Measurements from ENCODE around the gene TMIGD1. TPM values are rescaled to one million over a fixed set of nuclear protein-coding genes. Genes with fewer than 3 reads are reported as not detected.

TMIGD1 gene
- total and polyA plus RNA-seq, 2 experiments from 2014 or later: not detected

DNA sequence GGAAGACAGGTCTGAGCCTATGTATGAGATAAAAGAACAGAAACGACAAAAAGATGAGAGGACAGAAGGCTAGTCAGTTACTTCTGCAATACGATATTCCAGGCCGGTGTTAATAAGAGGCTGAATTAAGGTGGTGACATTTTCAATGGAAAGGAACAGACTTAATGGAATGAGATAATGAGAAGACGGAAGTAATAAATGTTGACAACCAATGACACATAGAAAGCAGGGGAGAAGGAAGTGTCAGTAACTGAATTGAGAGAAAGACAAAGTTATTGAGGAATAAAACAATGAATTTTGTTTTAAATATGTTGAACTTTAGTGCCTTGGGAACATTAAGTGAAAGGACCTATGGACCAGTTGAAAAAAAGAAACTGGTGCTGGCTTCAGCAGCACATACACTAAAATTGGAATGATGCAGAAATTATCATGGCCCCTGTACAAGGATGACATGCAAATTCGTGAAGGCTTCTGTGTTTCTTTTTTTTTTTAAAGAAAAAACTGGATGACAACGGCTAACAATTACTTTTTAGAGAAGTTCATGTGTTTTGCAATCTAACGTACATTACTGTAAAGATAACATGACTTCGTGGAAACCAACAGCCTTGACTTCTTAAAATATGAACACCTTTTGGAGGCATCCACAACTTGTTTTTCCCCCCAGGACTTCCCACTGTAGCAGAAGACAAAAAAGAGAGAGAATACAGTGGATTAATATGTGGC, 26.4 kb upstream of the TMIGD1 start:
- no peak for TF ChIP-seq ZNF331 (CRISPR knock-in tag; IDR thresholded peaks at IDR 0.05; ENCODE audit: low read depth)
- no peak for TF ChIP-seq STAT1 (IDR thresholded peaks at IDR 0.05; ENCODE audit: unreplicated experiment)
- TF ChIP-seq, protein P1, sequence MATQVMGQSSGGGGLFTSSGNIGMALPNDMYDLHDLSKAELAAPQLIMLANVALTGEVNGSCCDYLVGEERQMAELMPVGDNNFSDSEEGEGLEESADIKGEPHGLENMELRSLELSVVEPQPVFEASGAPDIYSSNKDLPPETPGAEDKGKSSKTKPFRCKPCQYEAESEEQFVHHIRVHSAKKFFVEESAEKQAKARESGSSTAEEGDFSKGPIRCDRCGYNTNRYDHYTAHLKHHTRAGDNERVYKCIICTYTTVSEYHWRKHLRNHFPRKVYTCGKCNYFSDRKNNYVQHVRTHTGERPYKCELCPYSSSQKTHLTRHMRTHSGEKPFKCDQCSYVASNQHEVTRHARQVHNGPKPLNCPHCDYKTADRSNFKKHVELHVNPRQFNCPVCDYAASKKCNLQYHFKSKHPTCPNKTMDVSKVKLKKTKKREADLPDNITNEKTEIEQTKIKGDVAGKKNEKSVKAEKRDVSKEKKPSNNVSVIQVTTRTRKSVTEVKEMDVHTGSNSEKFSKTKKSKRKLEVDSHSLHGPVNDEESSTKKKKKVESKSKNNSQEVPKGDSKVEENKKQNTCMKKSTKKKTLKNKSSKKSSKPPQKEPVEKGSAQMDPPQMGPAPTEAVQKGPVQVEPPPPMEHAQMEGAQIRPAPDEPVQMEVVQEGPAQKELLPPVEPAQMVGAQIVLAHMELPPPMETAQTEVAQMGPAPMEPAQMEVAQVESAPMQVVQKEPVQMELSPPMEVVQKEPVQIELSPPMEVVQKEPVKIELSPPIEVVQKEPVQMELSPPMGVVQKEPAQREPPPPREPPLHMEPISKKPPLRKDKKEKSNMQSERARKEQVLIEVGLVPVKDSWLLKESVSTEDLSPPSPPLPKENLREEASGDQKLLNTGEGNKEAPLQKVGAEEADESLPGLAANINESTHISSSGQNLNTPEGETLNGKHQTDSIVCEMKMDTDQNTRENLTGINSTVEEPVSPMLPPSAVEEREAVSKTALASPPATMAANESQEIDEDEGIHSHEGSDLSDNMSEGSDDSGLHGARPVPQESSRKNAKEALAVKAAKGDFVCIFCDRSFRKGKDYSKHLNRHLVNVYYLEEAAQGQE (IDR thresholded peaks at IDR 0.05; ENCODE audit: unreplicated experiment): no peak
- no peak for TF ChIP-seq CREB1 (CRISPR knock-in tag; IDR thresholded peaks at IDR 0.05; ENCODE audit: low read depth)
- Mint-ChIP-seq H3K27ac (no peak overlapping the region), H3K27me3 (ENCODE audit: insufficient read depth, low read depth, poor library complexity) (peaks cover under 1% of the 10 kb centered on the region), H3K9me3 (peaks cover 9% of the 10 kb centered on the region; the same call in 1 of the 3 replicates), H3K36me3 (ENCODE audit: low read depth) (no peaks in the 10 kb centered on the region), H3K4me3 (no peak overlapping the region), H3K4me1 (peaks cover 4% of the 10 kb centered on the region)
- H3K4me1 ChIP-seq (ENCODE audit: insufficient read depth): peaks cover 5% of the 10 kb centered on the region
- ATAC-seq (no peak), DNase-seq (ENCODE audit: low spot score) (no peak)
- H4K20me1 ChIP-seq (replicated peaks; ENCODE audit: insufficient read depth): no peaks in the 10 kb centered on the region
- no peak overlapping the region for H3K27ac ChIP-seq (ENCODE audit: low read depth)
- no peaks in the 10 kb centered on the region for H3K79me2 ChIP-seq (replicated peaks; ENCODE audit: insufficient read depth)
- H3K4me3 ChIP-seq: no peak overlapping the region
- H2AFZ ChIP-seq: no peak overlapping the region
- H3K27me3 ChIP-seq (ENCODE audit: insufficient read depth): no peaks in the 10 kb centered on the region
- H3F3A ChIP-seq (replicated peaks; ENCODE audit: low read depth): no peaks in the 10 kb centered on the region
- no peaks in the 10 kb centered on the region; the same call in 1 of the 2 replicates for H3K9me2 ChIP-seq (ENCODE audit: insufficient read depth)
- H3K36me3 ChIP-seq (ENCODE audit: insufficient read depth): no peaks in the 10 kb centered on the region; the same call in 1 of the 2 replicates
- no peak overlapping the region for H3K4me2 ChIP-seq

DNA sequence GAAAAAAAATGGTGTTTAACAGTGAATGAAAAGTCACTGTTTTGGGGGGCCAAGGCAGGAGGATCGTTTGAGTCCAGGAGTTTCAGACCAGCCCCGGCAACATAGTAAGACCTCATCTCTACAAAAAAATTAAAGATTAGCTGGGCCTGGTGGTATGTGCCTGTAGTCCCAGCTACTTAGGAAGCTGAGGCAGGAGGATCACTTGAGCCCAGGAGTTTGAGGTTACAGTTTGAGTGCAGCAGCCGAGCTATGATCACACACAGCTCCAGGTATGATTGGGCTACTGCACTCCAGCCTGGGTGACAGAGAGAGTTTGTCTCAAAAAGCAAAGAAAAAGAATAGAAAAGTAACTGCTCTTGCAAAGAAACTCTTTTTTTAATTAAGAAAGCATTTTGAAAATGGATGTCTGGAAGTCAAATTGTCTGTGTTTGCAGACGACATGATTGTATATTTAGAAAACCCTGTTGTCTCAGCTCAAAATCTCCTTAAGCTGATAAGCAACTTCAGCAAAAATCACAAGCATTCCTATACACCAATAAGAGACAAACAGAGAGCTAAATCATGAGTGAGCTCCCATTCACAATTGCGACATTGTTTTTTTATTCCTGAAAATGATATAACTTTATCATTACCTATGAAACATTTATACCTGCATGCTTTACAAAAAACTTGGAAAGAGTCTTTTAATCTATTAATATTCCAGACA, 24.4 kb upstream of the TMIGD1 start:
- no peak for ATAC-seq
- H3K9me2 ChIP-seq (ENCODE audit: insufficient read depth): no peaks in the 10 kb centered on the region; the same call in none of the 2 replicates
- H4K20me1 ChIP-seq (replicated peaks; ENCODE audit: insufficient read depth): no peaks in the 10 kb centered on the region
- H3K4me1 ChIP-seq (ENCODE audit: insufficient read depth): peaks cover 5% of the 10 kb centered on the region
- H3F3A ChIP-seq (replicated peaks; ENCODE audit: low read depth): no peaks in the 10 kb centered on the region
- H3K27me3 Mint-ChIP-seq (ENCODE audit: insufficient read depth, low read depth, poor library complexity): no peaks in the 10 kb centered on the region
- no peak overlapping the region for H3K27ac ChIP-seq (ENCODE audit: low read depth)
- peaks cover 9% of the 10 kb centered on the region; the same call in 1 of the 3 replicates for H3K9me3 Mint-ChIP-seq
- no peaks in the 10 kb centered on the region for H3K27me3 ChIP-seq (ENCODE audit: insufficient read depth)
- H3K4me2 ChIP-seq: no peak overlapping the region
- DNase-seq (ENCODE audit: low spot score): no peak
- no peak overlapping the region for H3K4me3 Mint-ChIP-seq
- peaks cover 7% of the 10 kb centered on the region for H3K4me1 Mint-ChIP-seq
- no peaks in the 10 kb centered on the region for H3K36me3 Mint-ChIP-seq (ENCODE audit: low read depth)
- no peaks in the 10 kb centered on the region; the same call in 1 of the 2 replicates for H3K36me3 ChIP-seq (ENCODE audit: insufficient read depth)
- no peak overlapping the region for H3K27ac Mint-ChIP-seq
- H3K79me2 ChIP-seq (replicated peaks; ENCODE audit: insufficient read depth): no peaks in the 10 kb centered on the region
- H3K4me3 ChIP-seq: no peak overlapping the region
- H2AFZ ChIP-seq: no peak overlapping the region
- TF ChIP-seq STAT1 (IDR thresholded peaks at IDR 0.05; ENCODE audit: unreplicated experiment) (no peak), EZH2phosphoT487 (IDR thresholded peaks at IDR 0.05; ENCODE audit: unreplicated experiment) (no peak), POLR2AphosphoS5 (IDR thresholded peaks at IDR 0.05; ENCODE audit: low read depth) (no peak)
- TF ChIP-seq, protein P2, sequence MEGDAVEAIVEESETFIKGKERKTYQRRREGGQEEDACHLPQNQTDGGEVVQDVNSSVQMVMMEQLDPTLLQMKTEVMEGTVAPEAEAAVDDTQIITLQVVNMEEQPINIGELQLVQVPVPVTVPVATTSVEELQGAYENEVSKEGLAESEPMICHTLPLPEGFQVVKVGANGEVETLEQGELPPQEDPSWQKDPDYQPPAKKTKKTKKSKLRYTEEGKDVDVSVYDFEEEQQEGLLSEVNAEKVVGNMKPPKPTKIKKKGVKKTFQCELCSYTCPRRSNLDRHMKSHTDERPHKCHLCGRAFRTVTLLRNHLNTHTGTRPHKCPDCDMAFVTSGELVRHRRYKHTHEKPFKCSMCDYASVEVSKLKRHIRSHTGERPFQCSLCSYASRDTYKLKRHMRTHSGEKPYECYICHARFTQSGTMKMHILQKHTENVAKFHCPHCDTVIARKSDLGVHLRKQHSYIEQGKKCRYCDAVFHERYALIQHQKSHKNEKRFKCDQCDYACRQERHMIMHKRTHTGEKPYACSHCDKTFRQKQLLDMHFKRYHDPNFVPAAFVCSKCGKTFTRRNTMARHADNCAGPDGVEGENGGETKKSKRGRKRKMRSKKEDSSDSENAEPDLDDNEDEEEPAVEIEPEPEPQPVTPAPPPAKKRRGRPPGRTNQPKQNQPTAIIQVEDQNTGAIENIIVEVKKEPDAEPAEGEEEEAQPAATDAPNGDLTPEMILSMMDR (conservative IDR thresholded peaks at IDR 0.05; ENCODE audit: low read depth in 2 of 2): no peak
- TF ChIP-seq, protein P3, sequence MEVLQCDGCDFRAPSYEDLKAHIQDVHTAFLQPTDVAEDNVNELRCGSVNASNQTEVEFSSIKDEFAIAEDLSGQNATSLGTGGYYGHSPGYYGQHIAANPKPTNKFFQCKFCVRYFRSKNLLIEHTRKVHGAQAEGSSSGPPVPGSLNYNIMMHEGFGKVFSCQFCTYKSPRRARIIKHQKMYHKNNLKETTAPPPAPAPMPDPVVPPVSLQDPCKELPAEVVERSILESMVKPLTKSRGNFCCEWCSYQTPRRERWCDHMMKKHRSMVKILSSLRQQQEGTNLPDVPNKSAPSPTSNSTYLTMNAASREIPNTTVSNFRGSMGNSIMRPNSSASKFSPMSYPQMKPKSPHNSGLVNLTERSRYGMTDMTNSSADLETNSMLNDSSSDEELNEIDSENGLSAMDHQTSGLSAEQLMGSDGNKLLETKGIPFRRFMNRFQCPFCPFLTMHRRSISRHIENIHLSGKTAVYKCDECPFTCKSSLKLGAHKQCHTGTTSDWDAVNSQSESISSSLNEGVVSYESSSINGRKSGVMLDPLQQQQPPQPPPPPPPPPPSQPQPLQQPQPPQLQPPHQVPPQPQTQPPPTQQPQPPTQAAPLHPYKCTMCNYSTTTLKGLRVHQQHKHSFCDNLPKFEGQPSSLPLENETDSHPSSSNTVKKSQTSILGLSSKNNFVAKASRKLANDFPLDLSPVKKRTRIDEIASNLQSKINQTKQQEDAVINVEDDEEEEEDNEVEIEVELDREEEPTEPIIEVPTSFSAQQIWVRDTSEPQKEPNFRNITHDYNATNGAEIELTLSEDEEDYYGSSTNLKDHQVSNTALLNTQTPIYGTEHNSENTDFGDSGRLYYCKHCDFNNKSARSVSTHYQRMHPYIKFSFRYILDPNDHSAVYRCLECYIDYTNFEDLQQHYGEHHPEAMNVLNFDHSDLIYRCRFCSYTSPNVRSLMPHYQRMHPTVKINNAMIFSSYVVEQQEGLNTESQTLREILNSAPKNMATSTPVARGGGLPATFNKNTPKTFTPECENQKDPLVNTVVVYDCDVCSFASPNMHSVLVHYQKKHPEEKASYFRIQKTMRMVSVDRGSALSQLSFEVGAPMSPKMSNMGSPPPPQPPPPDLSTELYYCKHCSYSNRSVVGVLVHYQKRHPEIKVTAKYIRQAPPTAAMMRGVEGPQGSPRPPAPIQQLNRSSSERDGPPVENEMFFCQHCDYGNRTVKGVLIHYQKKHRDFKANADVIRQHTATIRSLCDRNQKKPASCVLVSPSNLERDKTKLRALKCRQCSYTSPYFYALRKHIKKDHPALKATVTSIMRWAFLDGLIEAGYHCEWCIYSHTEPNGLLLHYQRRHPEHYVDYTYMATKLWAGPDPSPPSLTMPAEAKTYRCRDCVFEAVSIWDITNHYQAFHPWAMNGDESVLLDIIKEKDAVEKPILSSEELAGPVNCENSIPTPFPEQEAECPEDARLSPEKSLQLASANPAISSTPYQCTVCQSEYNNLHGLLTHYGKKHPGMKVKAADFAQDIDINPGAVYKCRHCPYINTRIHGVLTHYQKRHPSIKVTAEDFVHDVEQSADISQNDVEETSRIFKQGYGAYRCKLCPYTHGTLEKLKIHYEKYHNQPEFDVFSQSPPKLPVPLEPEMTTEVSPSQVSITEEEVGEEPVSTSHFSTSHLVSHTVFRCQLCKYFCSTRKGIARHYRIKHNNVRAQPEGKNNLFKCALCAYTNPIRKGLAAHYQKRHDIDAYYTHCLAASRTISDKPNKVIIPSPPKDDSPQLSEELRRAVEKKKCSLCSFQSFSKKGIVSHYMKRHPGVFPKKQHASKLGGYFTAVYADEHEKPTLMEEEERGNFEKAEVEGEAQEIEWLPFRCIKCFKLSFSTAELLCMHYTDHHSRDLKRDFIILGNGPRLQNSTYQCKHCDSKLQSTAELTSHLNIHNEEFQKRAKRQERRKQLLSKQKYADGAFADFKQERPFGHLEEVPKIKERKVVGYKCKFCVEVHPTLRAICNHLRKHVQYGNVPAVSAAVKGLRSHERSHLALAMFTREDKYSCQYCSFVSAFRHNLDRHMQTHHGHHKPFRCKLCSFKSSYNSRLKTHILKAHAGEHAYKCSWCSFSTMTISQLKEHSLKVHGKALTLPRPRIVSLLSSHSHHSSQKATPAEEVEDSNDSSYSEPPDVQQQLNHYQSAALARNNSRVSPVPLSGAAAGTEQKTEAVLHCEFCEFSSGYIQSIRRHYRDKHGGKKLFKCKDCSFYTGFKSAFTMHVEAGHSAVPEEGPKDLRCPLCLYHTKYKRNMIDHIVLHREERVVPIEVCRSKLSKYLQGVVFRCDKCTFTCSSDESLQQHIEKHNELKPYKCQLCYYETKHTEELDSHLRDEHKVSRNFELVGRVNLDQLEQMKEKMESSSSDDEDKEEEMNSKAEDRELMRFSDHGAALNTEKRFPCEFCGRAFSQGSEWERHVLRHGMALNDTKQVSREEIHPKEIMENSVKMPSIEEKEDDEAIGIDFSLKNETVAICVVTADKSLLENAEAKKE (CRISPR knock-in tag; IDR thresholded peaks at IDR 0.05): no peak

All from GM23338 (cell line).